ENCODE measurements around the gene CPTP. TPM values are rescaled to one million over a fixed set of nuclear protein-coding genes. Genes with fewer than 3 reads are reported as not detected.
A peak's percentile ranks its signal among the peaks of the same experiment; 100 is the strongest.

The CPTP gene
- total and polyA plus RNA-seq, 2 of the 13 experiments (the other 11 are each of a cell fraction or from before 2014, with no cell fraction given), result 5.5 to 9.3 TPM

- TF ChIP-seq STAT6 (CRISPR knock-in tag; IDR thresholded peaks at IDR 0.05; ENCODE audit: borderline replicate concordance) (no peak), ZNF34 (CRISPR knock-in tag; IDR thresholded peaks at IDR 0.05; ENCODE audit: borderline replicate concordance) (no peak), NFKB2 (CRISPR knock-in tag; IDR thresholded peaks at IDR 0.05; ENCODE audit: borderline replicate concordance) (no peak; the same call in 1 of the 2 replicates), ARNTL (CRISPR knock-in tag; IDR thresholded peaks at IDR 0.05) (0 out of 2 replicates have a peak, but pooled peaks have one; percentile 36), RFX5 (IDR thresholded peaks at IDR 0.05; ENCODE audit: low read depth, low read length) (no peak), MLXIP (CRISPR knock-in tag; IDR thresholded peaks at IDR 0.05; ENCODE audit: borderline replicate concordance) (no peak), ZBTB2 (CRISPR knock-in tag; IDR thresholded peaks at IDR 0.05; ENCODE audit: low read depth) (no peak), MIER2 (CRISPR knock-in tag; IDR thresholded peaks at IDR 0.05) (peak; percentile 32; the same call in 1 of the 2 replicates), ATF7 (IDR thresholded peaks at IDR 0.05) (no peak), ATF7 (CRISPR knock-in tag; IDR thresholded peaks at IDR 0.05) (0 out of 2 replicates have a peak, but pooled peaks have one; percentile 5), HOXA9 (CRISPR knock-in tag; IDR thresholded peaks at IDR 0.05; ENCODE audit: borderline replicate concordance) (no peak), ZBTB49 (CRISPR knock-in tag; IDR thresholded peaks at IDR 0.05; ENCODE audit: borderline replicate concordance) (no peak), DZIP1 (CRISPR knock-in tag; IDR thresholded peaks at IDR 0.05) (no peak), SNRNP70 (IDR thresholded peaks at IDR 0.05; ENCODE audit: low read depth, low read length) (no peak), ZNF781 (CRISPR knock-in tag; IDR thresholded peaks at IDR 0.05; ENCODE audit: borderline replicate concordance, not compliant biosample characterization) (no peak), SMAD3 (CRISPR knock-in tag; IDR thresholded peaks at IDR 0.05) (no peak)
Observed at GRCh38 chr1:1281533-1282321, 42.9 kb upstream of the CPTP start (continued).
